CD4-positive, alpha-beta T cell (primary cell): Measurements from ENCODE around the gene NUP62. TPM values are rescaled to one million over a fixed set of nuclear protein-coding genes. Genes with fewer than 3 reads are reported as not detected.

Source experiments
- ATAC-seq: fragments of 200-7000 bp; cut with Tn5 transposase; one replicate; pipeline ENCODE4 v1.10.0; 2022; ENCODE audit warnings: mild to moderate bottlenecking; ENCODE audit not compliant: poor library complexity
- CTCF ChIA-PET: fragments of 350-600 bp; sonication (Branson Sonifier 250); formaldehyde crosslinking; loops from one replicate; lab custom pipeline; 2021; ENCODE audit warnings: antibody characterized with exemption, inconsistent platforms; lab: Charles Lee
- POLR2A ChIA-PET: fragments of 350-600 bp; sonication (Branson Sonifier 250); formaldehyde crosslinking; loops from one replicate; lab custom pipeline; 2021; ENCODE audit warnings: antibody characterized with exemption, inconsistent platforms; lab: Charles Lee
- DNase-seq, 14 experiments: peaks; one replicate each; pipeline ENCODE4 v3.0.0-alpha.2; 2013 to 2020; ENCODE audit warnings: mixed read lengths in 2 of 14
- H3K27ac ChIP-seq, 2 donors: one replicate each; pipeline versions ENCODE4 v1.5.1 to v1.7.0; 2013; ENCODE audit warnings: low read length in 2 of 2, low read depth in 1 of 2, mild to moderate bottlenecking in 1 of 2
- H3K27me3 ChIP-seq, 2 experiments: 1 replicate in 1 of 2; 2 replicates in 1 of 2; pipeline versions ENCODE4 v1.6.1 to v1.7.0; 2013; ENCODE audit warnings: low read length in 2 of 2, control low read depth in 1 of 2, mild to moderate bottlenecking in 1 of 2, moderate library complexity in 1 of 2; ENCODE audit not compliant: insufficient read depth in 2 of 2, control insufficient read depth in 1 of 2
- H3K36me3 ChIP-seq: one replicate; pipeline ENCODE4 v1.6.1; 2013; ENCODE audit warnings: low read length, control low read depth; ENCODE audit not compliant: insufficient read depth
- H3K4me1 ChIP-seq: one replicate; pipeline ENCODE4 v1.6.1; 2013; ENCODE audit warnings: low read length, control low read depth; ENCODE audit not compliant: insufficient read depth
- H3K4me3 ChIP-seq: one replicate; pipeline ENCODE4 v1.5.1; 2013; ENCODE audit warnings: mild to moderate bottlenecking, low read length, moderate library complexity
- H3K9me3 ChIP-seq, 2 experiments: 1 replicate in 1 of 2; 2 replicates in 1 of 2; pipeline versions ENCODE4 v1.6.1 to v1.7.0; 2013; ENCODE audit warnings: low read length in 2 of 2, mild to moderate bottlenecking in 2 of 2, control low read depth in 1 of 2, moderate library complexity in 1 of 2; ENCODE audit not compliant: control insufficient read depth in 1 of 2, insufficient read depth in 1 of 2
- H3K27ac Mint-ChIP-seq: one replicate; pipeline ENCODE4 v1.8.0; 2020; ENCODE audit warnings: mixed read lengths
- H3K27me3 Mint-ChIP-seq: one replicate; pipeline ENCODE4 v1.8.0; 2021; ENCODE audit warnings: mixed read lengths
- H3K36me3 Mint-ChIP-seq: one replicate; pipeline ENCODE4 v1.8.0; 2021; ENCODE audit warnings: low read depth, mixed read lengths
- H3K4me1 Mint-ChIP-seq: one replicate; pipeline ENCODE4 v1.8.0; 2021; ENCODE audit warnings: low read depth, mixed read lengths
- H3K4me3 Mint-ChIP-seq: one replicate; pipeline ENCODE4 v1.8.0; 2020; ENCODE audit warnings: mild to moderate bottlenecking, mixed read lengths
- H3K9me3 Mint-ChIP-seq: one replicate; pipeline ENCODE4 v1.8.0; 2020; ENCODE audit warnings: mixed read lengths
- intact Hi-C, 2 experiments: fragments of 100-400 bp; cut with DNase I in 1 of 2; cut with micrococcal nuclease in 1 of 2; formaldehyde crosslinking; loops; one replicate each; pipeline versions ENCODE4 v1.15.1 to v1.9.0; 2023 to 2025; cut with DNase I, micrococcal nuclease
- total RNA-seq, 174 experiments: library from RNA in 2 of 174; stranded (reverse) in 2 of 174; gene quantifications; one replicate each; pipeline ENCODE4 v1.2.3 and lab custom pipeline; 2021 to 2026
- TF ChIP-seq, protein P1 (sequence below): fragments of 200-600 bp; IDR thresholded peaks from one replicate; pipeline ENCODE4 v1.8.0; 2022; ENCODE audit warnings: antibody characterized with exemption, mild to moderate bottlenecking

The NUP62 gene
- total RNA-seq, 2 experiments from 2014 or later: 19.2 to 21.7 TPM

DNA sequence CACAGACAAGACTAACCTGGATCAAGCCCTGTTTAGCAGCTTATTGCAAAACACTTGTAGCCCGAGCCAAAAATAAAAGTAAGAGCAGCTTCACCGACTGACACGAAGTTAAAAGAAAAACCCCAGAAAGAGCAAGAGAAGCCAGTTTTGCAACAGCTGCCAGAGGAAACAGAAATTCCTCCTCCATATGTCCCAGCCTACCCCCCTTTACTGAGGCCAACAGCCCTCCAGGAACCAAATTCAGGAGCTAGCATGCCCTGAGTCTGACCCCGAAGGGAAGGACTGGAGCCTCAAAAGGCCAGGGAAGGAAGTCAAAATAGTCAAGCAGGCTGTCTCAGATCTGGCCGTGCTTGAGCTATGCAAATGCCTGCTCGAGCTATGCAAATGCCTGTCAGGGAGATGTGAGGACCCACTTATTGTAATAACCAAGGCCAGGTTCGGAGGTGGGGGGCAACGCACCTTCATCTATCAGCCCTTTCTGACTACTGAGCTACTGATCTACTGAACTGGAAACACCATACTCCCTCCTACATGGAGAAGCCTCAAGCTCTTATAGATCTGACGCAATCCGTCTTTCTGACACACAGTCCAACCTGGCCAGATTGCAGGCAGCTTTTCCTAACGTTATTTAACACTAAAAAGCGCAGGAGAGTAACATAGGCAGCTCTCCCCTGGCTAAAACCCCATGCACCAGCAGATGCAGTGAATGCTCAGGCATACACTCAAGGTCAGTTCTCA, 25.0 kb upstream of the NUP62 start:
- CTCF ChIA-PET: no interaction called here
- H3K4me3 Mint-ChIP-seq: no peak overlapping the region
- H3K36me3 ChIP-seq: no peaks in the 10 kb centered on the region
- no peak overlapping the region for H3K4me3 ChIP-seq
- no peak overlapping the region for H3K27ac ChIP-seq
- H3K9me3 Mint-ChIP-seq: no peaks in the 10 kb centered on the region
- peaks cover 31% of the 10 kb centered on the region for H3K27me3 Mint-ChIP-seq
- no peak overlapping the region for H3K27ac Mint-ChIP-seq
- H3K27me3 ChIP-seq: peaks cover 0 to 7% of the 10 kb centered on the region in 2 experiments
- no peaks in the 10 kb centered on the region for H3K4me1 Mint-ChIP-seq
- POLR2A ChIA-PET: no interaction called here
- no peaks in the 10 kb centered on the region for H3K36me3 Mint-ChIP-seq
- TF ChIP-seq, protein P1, sequence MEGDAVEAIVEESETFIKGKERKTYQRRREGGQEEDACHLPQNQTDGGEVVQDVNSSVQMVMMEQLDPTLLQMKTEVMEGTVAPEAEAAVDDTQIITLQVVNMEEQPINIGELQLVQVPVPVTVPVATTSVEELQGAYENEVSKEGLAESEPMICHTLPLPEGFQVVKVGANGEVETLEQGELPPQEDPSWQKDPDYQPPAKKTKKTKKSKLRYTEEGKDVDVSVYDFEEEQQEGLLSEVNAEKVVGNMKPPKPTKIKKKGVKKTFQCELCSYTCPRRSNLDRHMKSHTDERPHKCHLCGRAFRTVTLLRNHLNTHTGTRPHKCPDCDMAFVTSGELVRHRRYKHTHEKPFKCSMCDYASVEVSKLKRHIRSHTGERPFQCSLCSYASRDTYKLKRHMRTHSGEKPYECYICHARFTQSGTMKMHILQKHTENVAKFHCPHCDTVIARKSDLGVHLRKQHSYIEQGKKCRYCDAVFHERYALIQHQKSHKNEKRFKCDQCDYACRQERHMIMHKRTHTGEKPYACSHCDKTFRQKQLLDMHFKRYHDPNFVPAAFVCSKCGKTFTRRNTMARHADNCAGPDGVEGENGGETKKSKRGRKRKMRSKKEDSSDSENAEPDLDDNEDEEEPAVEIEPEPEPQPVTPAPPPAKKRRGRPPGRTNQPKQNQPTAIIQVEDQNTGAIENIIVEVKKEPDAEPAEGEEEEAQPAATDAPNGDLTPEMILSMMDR: no peak
- intact Hi-C loops: no loop called here
- no peak for DNase-seq
- ATAC-seq: no peak
- H3K9me3 ChIP-seq: peaks cover 0 to 13% of the 10 kb centered on the region in 2 experiments
- H3K4me1 ChIP-seq: peaks cover 6% of the 10 kb centered on the region

DNA sequence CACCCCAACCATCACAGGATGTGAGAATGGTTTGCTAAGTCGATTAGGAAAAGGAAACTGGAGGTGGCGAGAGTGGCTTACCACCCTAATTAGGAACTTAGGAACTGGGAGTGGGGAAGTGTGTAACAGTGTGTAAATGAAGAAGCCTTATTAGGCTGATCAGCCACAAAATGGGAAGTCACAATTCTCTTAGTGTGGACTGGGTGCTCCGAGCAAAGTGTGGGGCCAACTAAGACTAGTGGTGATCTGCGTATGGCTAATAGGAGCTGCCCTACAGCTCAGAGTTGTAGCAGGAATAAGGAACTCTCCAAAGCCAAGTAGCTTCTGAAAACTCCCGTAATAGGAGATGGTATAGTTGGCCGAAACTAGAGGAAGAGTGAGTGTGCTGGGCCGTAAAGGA, 24.1 kb upstream of the NUP62 start:
- Mint-ChIP-seq H3K4me1 (no peaks in the 10 kb centered on the region), H3K27me3 (peaks cover 31% of the 10 kb centered on the region), H3K9me3 (no peaks in the 10 kb centered on the region), H3K36me3 (no peaks in the 10 kb centered on the region), H3K27ac (no peak overlapping the region), H3K4me3 (no peak overlapping the region)
- ChIA-PET POLR2A (no interaction called here), CTCF (no interaction called here)
- peaks cover 0 to 7% of the 10 kb centered on the region in 2 experiments for H3K27me3 ChIP-seq
- H3K9me3 ChIP-seq: peaks cover 0 to 13% of the 10 kb centered on the region in 2 experiments
- no peak overlapping the region for H3K4me3 ChIP-seq
- intact Hi-C loops: no loop called here
- H3K4me1 ChIP-seq: peaks cover 6% of the 10 kb centered on the region
- H3K36me3 ChIP-seq: no peaks in the 10 kb centered on the region
- TF ChIP-seq, protein P1: no peak
- H3K27ac ChIP-seq: no peak overlapping the region
- ATAC-seq: no peak
- DNase-seq: peak in 1 of 14 experiments; percentile 37

DNA sequence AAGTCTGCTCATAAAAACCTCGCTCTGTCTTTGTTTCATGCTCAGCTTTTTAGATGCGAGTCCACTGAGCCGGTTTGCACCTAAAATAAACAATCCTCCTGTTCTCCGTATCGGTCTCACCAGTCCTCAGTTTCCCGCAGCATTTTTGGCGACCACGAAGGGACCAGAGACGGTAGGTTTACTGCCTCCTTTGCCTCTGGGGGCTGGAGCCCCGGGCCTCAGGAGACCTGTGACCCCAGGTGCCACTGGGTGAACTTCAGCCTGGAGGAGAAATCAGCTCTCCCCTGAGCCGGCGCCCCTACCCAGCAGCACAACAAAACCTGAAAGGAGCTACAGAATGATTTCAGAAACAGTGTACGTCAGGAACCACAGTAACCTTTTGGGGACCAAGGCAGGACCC, 23.6 kb upstream of the NUP62 start:
- POLR2A ChIA-PET: no interaction called here
- H3K4me1 ChIP-seq: peaks cover 6% of the 10 kb centered on the region

More for the DNA sequence above, 23.6 kb upstream of the NUP62 start:
- CTCF ChIA-PET: no interaction called here
- DNase-seq: no peak
- Mint-ChIP-seq H3K36me3 (no peaks in the 10 kb centered on the region), H3K4me1 (no peaks in the 10 kb centered on the region), H3K27me3 (peaks cover 29% of the 10 kb centered on the region), H3K4me3 (no peak overlapping the region), H3K9me3 (no peaks in the 10 kb centered on the region), H3K27ac (no peak overlapping the region)
- Histone ChIP-seq H3K9me3 (peaks cover 0 to 9% of the 10 kb centered on the region in 2 experiments), H3K4me3 (no peak overlapping the region), H3K36me3 (no peaks in the 10 kb centered on the region), H3K27ac (no peak overlapping the region), H3K27me3 (peaks cover 0 to 7% of the 10 kb centered on the region in 2 experiments)
- ATAC-seq: no peak
- intact Hi-C loops: no loop called here
- TF ChIP-seq, protein P1: no peak
